GM21723 (cell line): ENCODE data around the gene FBXW5.

ENCODE experiments used
- ATAC-seq: cut with Tn5 transposase; IDR thresholded peaks from one replicate; pipeline ENCODE4 v1.9.1; 2021; ENCODE audit warnings: mild to moderate bottlenecking, moderate library complexity; ENCODE audit not compliant: unreplicated experiment

Gene FBXW5

DNA sequence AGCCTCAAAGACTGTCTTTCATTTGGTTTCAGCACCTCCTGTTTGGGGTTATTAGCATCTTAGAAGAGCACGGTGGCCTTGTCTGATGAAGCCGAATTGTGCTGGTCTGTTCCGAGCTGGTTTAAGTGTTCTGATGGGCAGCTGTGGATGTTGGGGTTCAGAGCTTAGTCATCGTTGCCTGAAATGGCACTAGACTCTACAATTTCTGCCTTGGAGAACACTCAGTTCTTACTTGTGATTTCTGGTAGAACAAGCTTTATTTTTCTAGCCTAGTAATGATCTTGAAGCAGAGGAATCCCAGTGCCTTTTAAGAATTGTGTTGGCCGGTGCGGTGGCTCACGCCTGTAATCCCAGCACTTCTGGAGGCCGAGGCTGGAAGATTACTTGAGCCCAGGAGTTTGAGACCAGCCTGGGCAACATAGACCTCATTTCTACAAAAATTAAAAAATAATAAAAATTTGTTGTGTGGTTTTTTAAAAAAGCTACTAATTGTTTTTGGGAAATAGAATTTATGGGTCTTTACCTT, 7.8 kb downstream of the FBXW5 start:
- no peak for ATAC-seq

DNA sequence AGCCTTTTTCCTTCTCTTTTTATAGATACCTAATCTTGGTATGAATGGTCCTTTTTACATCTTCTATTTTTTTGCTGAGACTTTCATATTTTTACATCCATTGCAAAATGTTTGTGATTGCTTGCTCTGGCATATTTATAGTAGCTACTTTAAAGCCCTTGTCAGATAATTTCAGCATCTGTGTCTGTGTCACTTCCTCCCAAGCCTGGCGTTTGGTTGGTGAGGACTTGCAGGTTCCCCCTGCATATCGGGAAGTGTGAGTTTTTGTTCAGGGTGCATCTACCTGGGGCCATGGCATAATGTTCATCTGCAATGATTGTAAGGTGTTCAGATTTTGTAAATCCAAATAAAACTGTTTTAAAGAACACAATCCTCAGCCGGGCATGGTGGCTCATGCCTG, 8.9 kb downstream of the FBXW5 start:
- no peak for ATAC-seq

DNA sequence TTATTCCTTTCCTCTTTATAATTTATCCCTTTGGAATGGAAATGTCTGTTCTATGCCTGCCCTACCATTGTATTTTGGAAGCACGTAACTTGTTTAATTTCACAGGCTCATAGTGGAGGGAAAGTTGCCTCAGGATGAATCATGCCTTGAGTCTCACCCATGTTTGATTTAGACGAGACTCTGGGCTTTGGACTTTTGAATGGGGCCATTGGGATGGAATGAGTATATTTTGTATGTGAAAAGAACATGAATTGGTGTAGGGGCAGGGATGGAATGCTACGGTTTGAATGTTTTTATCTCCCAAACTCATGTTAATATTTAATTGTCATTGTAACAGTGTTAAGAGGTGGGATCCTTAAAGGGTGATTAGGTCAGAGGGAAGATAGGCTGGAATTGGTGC, 10.3 kb downstream of the FBXW5 start:
- no peak for ATAC-seq

DNA sequence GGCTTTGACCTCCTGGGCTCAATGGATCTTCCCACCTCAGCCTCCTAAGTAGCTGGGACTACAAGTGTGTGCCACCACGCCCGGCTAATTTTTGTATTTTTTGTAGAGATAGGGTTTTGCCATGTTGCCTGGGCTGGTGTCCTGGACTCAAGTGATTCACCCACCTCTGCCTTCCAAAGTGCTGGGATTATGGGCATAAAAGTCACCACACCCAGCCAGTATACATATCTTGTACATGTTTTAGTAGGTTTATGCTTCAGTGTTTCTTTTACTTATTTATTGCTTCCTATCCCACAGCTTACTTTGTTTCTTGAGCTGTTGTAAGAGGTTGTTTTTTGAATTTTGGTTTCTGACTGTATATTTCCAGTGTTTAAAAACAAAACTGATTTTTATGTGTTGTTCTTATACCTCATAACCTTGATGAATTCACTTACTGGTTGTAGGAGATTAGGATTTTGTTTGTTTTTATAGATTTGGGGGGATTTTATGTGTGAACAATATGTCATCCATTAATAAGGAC, 12.9 kb downstream of the FBXW5 start:
- no peak for ATAC-seq

DNA sequence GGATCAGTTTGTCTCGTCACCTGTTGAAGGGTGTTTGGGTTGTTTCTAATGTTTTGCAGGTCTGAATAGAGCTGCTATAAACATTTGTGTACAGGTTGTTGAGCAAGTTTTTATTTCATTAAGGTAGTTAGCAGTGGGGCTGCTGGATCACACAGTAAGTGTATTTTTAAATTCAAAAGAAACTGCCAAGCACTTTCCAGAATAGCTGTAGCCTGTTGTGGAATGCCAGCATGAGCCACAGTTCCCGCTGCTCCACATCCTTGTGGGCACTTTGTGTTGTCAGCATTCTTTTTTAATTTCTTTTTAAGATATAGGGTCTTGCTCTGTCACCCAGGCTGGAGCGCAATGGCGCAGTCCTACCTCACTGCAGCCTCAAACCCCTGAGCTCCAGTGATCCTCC, 14.5 kb downstream of the FBXW5 start:
- ATAC-seq, result no peak

DNA sequence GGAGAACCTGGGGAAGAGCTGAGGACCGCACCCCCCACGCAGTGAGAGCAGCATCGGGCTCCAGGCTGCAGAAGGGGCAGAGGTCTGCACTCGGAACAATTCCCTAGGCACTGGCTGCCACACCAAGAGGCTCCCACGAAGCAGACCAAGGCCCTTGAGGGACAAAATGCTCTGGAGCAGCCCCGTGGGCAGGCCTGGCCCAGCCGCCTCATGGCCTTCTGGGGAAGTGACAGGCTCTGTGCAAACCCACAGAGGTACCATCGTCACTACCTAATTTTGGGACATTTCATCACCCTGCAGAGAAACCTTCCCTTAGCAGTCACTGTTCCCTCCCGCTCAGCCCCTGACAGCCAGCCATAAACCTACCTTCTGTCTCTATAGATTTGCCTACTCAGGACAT, 15.9 kb downstream of the FBXW5 start:
- no peak for ATAC-seq

DNA sequence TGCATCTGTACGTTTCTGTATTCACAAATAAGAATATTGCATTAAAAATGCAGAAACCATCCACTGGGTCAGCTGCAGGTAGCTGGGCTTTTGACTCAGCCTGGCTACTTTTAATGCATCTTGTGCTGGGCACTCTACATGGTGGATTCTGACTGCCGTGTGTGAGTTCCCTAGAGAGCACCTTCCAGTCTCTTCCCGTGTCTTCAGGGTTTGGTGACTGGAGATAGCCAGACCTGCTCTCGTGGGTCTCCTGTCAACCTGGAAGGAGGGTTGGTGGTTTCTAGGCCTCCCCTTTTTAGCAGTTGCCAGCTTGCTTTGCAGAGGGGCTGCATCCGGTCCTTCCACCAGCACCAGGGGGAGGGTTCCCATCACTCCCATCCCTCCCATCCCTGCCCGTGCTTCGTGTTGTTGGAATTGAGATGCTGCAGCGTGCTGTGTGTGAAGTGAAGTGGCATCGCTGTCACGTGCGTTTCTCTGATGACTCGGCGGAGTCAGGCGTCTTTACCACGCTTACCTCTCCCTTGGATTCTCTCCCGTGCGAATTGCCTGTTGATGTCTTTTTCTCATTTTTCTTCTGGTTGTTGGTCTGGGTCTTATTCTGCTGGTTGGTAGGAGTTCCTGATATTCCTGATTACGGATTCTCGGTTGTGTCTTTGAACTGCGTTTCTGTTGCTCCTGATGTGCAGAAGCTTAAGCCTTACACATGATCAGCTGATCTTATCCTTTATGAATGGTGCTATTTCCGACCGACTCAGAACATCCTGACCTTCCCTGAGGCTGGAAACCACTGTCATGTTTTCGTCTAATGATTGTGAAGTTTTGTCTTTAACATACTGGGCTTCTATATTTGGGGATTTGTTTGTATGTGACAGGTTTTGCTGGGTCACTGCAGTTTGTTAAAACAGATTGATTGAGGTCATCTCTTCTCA, 16.9 kb downstream of the FBXW5 start:
- ATAC-seq, result no peak

DNA sequence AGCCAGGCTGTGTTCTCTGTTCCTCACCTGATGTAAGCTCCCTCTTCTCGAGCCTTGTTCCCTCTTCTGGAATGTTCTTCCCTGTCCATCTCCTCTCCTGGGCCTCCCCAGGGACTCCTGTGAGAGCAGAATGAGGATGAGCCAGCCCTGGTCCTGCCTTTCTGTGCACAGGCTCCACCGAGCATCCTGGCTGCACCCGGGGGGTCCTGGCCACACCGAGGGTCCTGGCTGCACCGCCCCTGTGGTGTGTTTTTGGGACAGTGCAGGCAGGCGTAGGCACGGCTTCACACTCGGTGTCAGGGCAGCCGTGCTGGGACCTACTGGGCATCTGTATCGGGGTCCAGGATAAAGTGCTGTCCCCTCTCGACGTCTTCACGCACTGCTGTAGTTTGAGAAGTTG, 17.8 kb downstream of the FBXW5 start:
- no peak for ATAC-seq

DNA sequence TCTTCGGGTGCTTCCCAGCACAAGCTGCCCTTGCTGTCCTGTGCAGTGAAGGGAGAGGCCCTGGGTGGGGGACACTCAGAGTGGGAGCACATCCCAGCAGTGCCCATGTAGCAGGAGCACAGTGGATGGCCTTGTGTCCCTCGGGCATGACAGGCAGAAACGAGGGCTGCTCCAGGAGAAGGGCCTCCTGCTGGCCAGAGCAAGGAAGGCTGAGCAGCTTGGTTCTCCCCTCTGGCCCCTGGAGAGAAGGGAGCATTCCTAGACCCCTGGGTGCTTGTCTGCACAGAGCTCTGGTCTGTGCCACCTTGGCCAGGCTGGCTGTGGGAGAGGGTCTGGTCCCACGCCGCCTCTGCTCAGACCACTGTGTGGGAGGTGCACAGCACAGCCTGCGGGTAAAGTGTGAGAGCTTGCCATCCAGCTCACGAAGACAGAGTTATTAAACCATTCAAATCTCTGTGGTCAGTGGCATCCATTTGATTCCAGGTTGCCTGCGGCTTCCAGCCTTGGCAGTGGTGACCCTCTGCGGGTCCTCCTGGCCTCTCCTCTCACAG, 18.3 kb downstream of the FBXW5 start:
- no peak for ATAC-seq

DNA sequence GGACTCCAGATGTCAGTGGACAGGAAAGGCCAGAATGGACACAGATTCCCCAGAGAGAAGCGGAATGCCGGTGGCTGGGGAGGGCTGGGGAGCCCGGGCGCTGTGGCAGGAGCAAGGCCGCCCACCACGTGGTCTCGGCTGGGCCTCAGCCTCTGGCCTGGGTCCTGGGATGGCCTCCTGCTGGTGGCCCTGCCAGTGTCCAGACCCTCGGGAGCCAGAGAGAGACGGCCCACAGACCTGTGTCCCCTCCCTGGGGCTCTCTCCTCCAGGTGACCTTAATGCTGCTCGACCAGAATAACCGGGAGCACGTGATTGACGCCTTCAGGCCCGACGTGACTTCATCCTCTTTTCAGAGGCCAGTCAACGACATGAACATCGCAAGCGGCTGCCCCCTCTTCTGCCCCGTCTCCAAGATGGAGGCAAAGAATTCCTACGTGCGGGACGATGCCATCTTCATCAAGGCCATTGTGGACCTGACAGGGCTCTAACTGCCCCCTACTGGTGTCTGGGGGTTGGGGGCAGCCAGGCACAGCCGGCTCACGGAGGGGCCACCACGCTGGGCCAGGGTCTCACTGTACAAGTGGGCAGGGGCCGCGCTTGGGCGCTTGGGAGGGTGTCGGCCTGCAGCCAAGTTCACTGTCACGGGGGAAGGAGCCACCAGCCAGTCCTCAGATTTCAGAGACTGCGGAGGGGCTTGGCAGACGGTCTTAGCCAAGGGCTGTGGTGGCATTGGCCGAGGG, 19.0 kb downstream of the FBXW5 start:
- no peak for ATAC-seq

DNA sequence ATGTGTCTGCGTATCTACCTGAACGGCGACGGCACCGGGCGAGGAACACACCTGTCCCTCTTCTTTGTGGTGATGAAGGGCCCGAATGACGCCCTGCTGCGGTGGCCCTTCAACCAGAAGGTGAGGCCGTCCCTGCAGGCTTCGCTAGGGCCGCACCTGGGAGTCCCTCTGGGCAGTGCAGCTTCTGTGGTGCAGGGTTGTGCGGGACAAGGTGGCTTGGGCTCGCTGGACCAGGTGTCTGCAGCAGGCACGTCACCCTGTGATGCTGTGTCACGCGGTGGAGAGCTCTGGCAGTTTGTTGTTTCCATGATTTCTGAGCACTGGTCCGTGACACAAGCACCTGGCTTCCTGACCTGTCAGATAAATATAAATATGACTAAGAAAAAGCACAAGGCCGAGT, 20.7 kb downstream of the FBXW5 start:
- no peak for ATAC-seq

DNA sequence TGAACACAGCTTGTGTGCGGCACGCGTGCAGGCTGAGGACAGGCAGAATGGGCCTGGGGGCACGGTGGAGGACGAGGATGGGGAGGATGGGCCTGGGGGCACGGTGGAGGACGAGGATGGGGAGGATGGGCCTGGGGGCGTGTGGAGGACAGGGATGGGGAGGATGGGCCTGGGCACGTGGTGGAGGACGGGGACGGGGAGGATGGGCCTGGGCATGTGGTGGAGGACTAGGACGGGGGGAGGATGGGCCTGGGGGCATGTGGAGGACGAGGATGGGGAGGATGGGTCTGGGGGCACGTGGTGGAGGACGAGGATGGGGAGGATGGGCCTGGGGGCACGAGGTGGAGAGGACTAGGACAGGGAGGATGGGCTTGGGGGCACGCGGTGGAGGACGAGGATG, 22.0 kb downstream of the FBXW5 start:
- ATAC-seq, result no peak

DNA sequence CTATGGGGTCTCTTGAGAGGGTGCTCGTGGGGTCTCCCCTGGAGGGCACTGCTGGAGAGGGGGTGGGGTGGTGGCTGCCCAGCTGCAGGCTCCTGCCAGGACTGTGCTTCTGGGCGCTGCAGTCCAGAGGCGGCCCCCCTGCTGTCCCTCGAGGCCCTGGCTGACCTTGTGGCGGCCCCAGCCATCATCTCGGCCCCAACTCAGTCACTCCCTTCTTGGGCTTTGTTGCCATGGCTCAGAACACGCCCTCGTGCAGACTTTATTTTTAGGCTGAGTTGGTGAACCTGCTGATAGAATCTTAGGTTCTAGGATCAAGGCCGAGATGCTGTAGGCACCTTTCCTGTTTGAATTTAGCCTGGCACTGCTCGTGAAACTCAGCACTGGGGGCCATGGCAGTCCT, 22.8 kb downstream of the FBXW5 start:
- no peak for ATAC-seq

DNA sequence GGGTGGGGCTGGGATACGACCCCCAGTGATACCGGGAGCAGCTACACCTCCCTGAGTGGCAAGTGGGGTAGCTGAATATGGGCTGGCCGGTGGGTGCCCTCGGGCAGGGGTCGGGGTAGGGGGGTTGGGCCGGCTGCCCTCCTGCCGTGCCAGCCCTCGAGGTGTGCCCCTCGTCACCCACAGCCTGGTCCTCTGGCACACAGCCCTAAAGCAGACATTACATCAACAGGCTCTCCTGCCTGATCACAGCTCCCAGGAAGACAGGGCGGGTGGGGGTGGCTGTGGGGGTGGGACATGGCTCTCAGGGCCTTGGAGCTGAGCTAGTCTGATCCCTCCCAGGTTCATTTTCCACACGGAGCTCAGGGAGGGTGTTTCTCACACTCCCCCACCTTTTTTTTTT, 23.2 kb downstream of the FBXW5 start:
- no peak for ATAC-seq

DNA sequence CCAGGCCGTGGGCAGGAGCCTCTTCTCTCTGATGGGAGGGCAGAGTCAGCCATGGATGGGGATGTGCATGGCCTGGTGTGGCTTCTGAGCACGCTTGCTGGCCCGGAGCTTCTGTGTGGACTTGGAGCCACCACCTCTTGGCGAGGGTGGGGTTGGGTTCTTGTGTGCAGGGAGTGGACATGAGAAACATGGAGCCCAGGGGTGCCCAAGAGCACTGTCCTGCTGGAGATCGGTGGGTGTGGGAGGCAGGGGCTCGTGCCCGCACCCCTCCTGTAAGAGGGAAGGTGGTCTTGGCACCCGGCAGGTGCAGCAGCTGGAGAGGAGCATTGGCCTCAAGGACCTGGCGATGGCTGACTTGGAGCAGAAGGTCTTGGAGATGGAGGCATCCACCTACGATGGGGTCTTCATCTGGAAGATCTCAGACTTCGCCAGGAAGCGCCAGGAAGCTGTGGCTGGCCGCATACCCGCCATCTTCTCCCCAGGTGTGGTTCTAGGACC, 23.8 kb downstream of the FBXW5 start:
- ATAC-seq, result no peak

DNA sequence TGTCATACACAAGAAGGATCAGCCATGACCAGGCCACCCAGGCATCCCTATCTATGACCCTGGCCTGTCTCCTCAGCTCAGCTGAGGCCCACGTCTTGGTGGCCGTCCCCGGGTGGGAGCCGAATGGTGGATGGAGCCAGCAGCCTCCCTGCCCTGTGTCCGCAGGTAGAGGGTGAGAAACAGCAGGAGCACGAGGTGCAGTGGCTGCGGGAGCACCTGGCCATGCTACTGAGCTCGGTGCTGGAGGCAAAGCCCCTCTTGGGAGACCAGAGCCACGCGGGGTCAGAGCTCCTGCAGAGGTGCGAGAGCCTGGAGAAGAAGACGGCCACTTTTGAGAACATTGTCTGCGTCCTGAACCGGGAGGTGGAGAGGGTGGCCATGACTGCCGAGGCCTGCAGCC, 24.5 kb downstream of the FBXW5 start:
- ATAC-seq, result no peak

DNA sequence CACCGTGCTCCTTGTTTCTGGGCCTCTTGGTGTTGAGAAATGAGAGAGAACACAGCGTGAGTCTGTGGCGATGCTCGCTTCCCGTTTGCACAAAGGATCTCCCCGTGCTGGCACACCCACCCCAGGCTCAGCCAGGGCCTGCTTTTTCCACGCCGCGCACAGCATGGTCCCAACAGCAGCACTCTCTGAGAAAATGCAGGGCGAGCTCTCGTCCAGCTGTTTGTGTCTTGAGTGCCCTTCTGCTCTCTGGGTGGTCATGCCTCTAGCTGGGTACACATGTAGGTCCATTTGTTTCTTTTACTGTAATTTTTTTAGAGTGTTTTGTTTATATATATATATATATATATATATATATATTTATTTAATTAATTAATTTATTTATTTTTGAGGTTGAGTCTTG, 26.6 kb downstream of the FBXW5 start:
- ATAC-seq, result no peak

DNA sequence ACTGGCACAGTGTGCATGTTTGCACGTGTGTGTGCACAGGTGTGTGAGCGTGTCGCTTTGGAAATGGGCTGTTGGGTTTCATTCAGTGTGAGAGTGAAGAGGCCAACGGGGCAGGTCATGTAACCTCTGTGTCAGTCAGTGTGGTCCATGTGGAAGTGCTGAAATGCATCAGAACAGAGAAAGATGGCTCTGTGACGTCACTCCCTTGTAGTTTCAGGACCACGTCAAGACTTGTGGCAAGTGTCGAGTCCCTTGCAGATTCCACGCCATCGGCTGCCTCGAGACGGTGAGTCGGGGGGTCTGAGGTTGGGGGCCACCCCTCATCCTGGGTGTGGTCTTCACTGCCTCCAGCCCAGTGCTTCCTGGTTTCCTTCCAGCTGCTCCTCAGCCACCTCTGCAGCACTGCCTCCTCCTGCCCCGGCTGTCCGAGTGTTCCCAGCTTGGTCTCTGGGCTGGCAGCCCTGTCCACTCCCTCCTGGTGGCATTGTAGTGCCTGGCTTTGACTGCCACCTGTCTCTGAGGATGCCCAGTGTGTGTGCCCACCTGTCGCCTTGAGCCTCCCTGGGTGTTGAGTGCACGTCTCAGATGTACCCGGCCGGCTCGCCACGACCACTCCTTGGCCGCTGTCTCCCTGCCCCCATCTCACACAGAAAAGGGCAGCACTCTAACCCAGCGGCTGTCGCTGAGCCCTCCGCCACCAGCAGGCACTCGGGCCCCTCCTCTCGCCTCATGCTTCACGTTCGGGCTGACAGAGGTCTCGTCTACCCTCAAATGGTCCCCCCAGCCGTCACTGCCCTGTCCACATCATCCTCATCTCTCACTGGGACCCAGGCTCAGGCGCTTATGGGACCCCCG, 28.0 kb downstream of the FBXW5 start:
- no peak for ATAC-seq

DNA sequence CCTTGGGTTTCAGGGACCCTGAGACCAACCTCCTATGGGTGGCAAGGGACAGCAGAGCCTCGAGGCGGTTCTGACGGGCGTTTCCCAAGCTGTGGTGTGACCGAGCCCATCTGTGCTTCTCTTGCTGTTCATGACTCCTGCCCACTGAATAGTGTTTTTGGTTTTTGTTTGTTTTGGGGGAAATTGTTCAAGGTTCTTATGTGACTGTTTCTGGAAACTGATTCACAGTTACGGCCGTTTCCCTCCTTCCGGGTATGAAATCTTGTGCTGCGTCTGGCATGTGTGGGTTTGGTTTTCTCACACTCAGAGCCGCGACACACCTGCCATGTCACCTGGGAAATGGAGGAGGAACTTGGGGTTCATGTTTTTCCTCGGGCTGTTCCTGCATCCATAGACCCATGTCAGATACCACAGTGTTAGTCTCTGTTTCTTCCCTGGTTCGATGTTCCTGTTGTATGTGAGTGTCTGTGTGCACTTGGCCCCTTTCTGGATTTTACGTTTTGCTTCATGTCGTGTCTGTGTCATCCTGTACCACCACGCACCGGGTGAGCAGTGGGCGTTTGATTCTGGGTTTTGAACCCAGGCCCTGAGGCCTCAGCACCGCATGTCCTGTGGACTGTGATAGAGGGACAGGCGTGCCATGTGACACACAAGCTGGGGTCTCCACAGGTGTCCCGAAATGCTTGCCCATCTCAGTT, 28.8 kb downstream of the FBXW5 start:
- no peak for ATAC-seq
